ENCODE measurements around the gene IGFL2. TPM values are rescaled to one million over a fixed set of nuclear protein-coding genes. Genes with fewer than 3 reads are reported as not detected.

IGFL2 gene
- total and polyA plus RNA-seq, 9 of the 15 experiments (the other 6 are each of a cell fraction or from before 2014, with no cell fraction given) = 0.42 to 1.7 (median 0.75) TPM; not detected in 2

GRCh38 chr19:46132508-46133100 lies 15.4 kb upstream of the IGFL2 start (continued):
- TF ChIP-seq ZNF592 (IDR thresholded peaks at IDR 0.05) (no peak), GABPA (tag; conservative IDR thresholded peaks at IDR 0.05; ENCODE audit: low read depth) (no peak), NBN (IDR thresholded peaks at IDR 0.05; ENCODE audit: low read depth) (no peak), THRA (IDR thresholded peaks at IDR 0.05) (no peak), ATF7 (IDR thresholded peaks at IDR 0.05) (no peak), ZNF511 (CRISPR knock-in tag; IDR thresholded peaks at IDR 0.05) (no peak), SIN3A (IDR thresholded peaks at IDR 0.05; ENCODE audit: borderline replicate concordance in 2 of 2, control insufficient read depth in 1 of 2, low read depth in 2 of 2, low read length in 2 of 2) (no peak), ZNF12 (CRISPR knock-in tag; IDR thresholded peaks at IDR 0.05) (no peak), ZBTB43 (CRISPR knock-in tag; IDR thresholded peaks at IDR 0.05) (no peak), ZNF316 (IDR thresholded peaks at IDR 0.05) (no peak), HNRNPK (IDR thresholded peaks at IDR 0.05; ENCODE audit: low read depth, low read length, poor library complexity, severe bottlenecking) (no peak), ZNF609 (CRISPR knock-in tag; IDR thresholded peaks at IDR 0.05; ENCODE audit: borderline replicate concordance) (no peak)

Data from K562 (cell line).